OCI-LY1 (cell line): ENCODE results near the gene OVAAL.

Experiments used
- H2AFZ ChIP-seq: fragments of 200-600 bp; sonication (generic), shearing (Covaris generic); 2 replicates; pipeline ENCODE4 v1.6.0; 2014; ENCODE audit warnings: antibody characterized with exemption, mild to moderate bottlenecking, low read length
- H3F3A ChIP-seq: fragments of 200-600 bp; sonication (generic), shearing (Covaris generic); 2 replicates; pipeline ENCODE4 v1.6.0; 2014; ENCODE audit warnings: mild to moderate bottlenecking, antibody characterized with exemption, low read length, moderate library complexity; ENCODE audit not compliant: insufficient read depth
- H3K27ac ChIP-seq: fragments of 200-600 bp; sonication (generic); 2 replicates; pipeline ENCODE4 v1.5.1; 2014; ENCODE audit warnings: low read length, mixed run types, mild to moderate bottlenecking, low read depth; ENCODE audit not compliant: poor library complexity, severe bottlenecking
- H3K27me3 ChIP-seq: fragments of 200-600 bp; sonication (generic); 2 replicates; pipeline ENCODE4 v1.6.0; 2014; ENCODE audit warnings: antibody characterized with exemption, mild to moderate bottlenecking, low read length, moderate library complexity; ENCODE audit not compliant: insufficient read depth
- H3K36me3 ChIP-seq: fragments of 200-600 bp; sonication (generic); 2 replicates; pipeline ENCODE4 v1.6.1; 2014; ENCODE audit warnings: mild to moderate bottlenecking, antibody characterized with exemption, low read length, moderate library complexity, mixed read lengths; ENCODE audit not compliant: insufficient read depth
- H3K4me1 ChIP-seq: fragments of 200-600 bp; sonication (generic); 2 replicates; pipeline ENCODE4 v1.5.1; 2014; ENCODE audit warnings: mild to moderate bottlenecking, low read length, moderate library complexity; ENCODE audit not compliant: insufficient read depth, severe bottlenecking
- H3K4me2 ChIP-seq: fragments of 200-600 bp; sonication (generic), shearing (Covaris generic); 2 replicates; pipeline ENCODE4 v1.6.1; 2014; ENCODE audit warnings: low read length
- H3K4me3 ChIP-seq: fragments of 200-600 bp; sonication (generic); 2 replicates; pipeline ENCODE4 v1.5.1; 2014; ENCODE audit warnings: low read length, low read depth, mild to moderate bottlenecking, mixed read lengths; ENCODE audit not compliant: poor library complexity, severe bottlenecking
- H3K79me2 ChIP-seq: fragments of 200-600 bp; shearing (Covaris generic); 2 replicates; pipeline ENCODE4 v1.6.1; 2016; ENCODE audit warnings: mixed run types, low read length, mixed read lengths; ENCODE audit not compliant: insufficient read depth
- H3K9ac ChIP-seq: fragments of 200-600 bp; sonication (generic), shearing (Covaris generic); 2 replicates; pipeline ENCODE4 v1.6.1; 2014; ENCODE audit warnings: mild to moderate bottlenecking, low read length, mixed read lengths
- H3K9me2 ChIP-seq: fragments of 200-600 bp; sonication (generic), shearing (Covaris generic); 2 replicates; pipeline ENCODE4 v1.6.1; 2014; ENCODE audit warnings: low read depth, mild to moderate bottlenecking, low read length, mixed read lengths
- H3K9me3 ChIP-seq: fragments of 200-600 bp; shearing (Covaris generic); 2 replicates; pipeline ENCODE4 v1.6.1; 2014; ENCODE audit warnings: low read length, mixed read lengths
- H4K20me1 ChIP-seq: fragments of 200-600 bp; sonication (generic), shearing (Covaris generic); 2 replicates; pipeline ENCODE4 v1.6.0; 2016; ENCODE audit warnings: mild to moderate bottlenecking, low read length; ENCODE audit not compliant: insufficient read depth
- CTCF ChIP-seq: fragments of 200-600 bp; sonication (generic), shearing (Covaris generic); IDR thresholded peaks from 2 replicates; pipeline ENCODE4 v1.5.1; 2017; ENCODE audit warnings: mild to moderate bottlenecking, antibody characterized with exemption, low read length, moderate library complexity, mixed read lengths
- EZH2 ChIP-seq: fragments of 200-600 bp; sonication (generic), shearing (Covaris generic); IDR thresholded peaks from 2 replicates; pipeline ENCODE4 v1.8.0; 2017; ENCODE audit warnings: borderline replicate concordance, mixed run types, mild to moderate bottlenecking, antibody characterized with exemption, low read length, moderate library complexity, mixed read lengths

The OVAAL gene

GRCh38 chr1:180555411-180555810, 3.4 kb upstream of the OVAAL start:
- Histone ChIP-seq H2AFZ (no peak overlapping the region), H3K79me2 (no peaks in the 10 kb centered on the region), H3K4me2 (no peak overlapping the region), H3K4me3 (no peak overlapping the region), H3K4me1 (no peaks in the 10 kb centered on the region), H3K36me3 (no peaks in the 10 kb centered on the region), H3K27ac (no peak overlapping the region), H3F3A (no peaks in the 10 kb centered on the region), H3K9ac (no peak overlapping the region), H4K20me1 (no peaks in the 10 kb centered on the region), H3K27me3 (no peaks in the 10 kb centered on the region), H3K9me3 (no peaks in the 10 kb centered on the region), H3K9me2 (no peaks in the 10 kb centered on the region)
- TF ChIP-seq EZH2 (no peak), CTCF (no peak)

- H3F3A ChIP-seq: no peaks in the 10 kb centered on the region
- TF ChIP-seq CTCF: no peak
- no peak for TF ChIP-seq EZH2
- no peaks in the 10 kb centered on the region for H3K4me1 ChIP-seq
- no peak overlapping the region for H3K27ac ChIP-seq
- no peaks in the 10 kb centered on the region for H3K79me2 ChIP-seq
- H3K9ac ChIP-seq: no peak overlapping the region
- no peak overlapping the region for H2AFZ ChIP-seq
- no peak overlapping the region for H3K4me2 ChIP-seq
- no peaks in the 10 kb centered on the region for H3K9me2 ChIP-seq
- no peaks in the 10 kb centered on the region for H3K36me3 ChIP-seq
- H3K9me3 ChIP-seq: no peaks in the 10 kb centered on the region
- H3K4me3 ChIP-seq: no peak overlapping the region
- no peaks in the 10 kb centered on the region for H4K20me1 ChIP-seq
- H3K27me3 ChIP-seq: peaks cover 3% of the 10 kb centered on the region; the same call in 1 of the 2 replicates
These were observed 1.6 kb downstream of the OVAAL start for GRCh38 chr1:180560200-180560867.

- no peak overlapping the region for H3K9ac ChIP-seq
- TF ChIP-seq CTCF (no peak), EZH2 (no peak)
These were observed 2.3 kb downstream of the OVAAL start for GRCh38 chr1:180560868-180561600.

More at GRCh38 chr1:180560868-180561600, 2.3 kb downstream of the OVAAL start:
- no peaks in the 10 kb centered on the region for H3K79me2 ChIP-seq
- no peaks in the 10 kb centered on the region for H4K20me1 ChIP-seq
- no peak overlapping the region for H3K4me2 ChIP-seq
- H3F3A ChIP-seq: no peaks in the 10 kb centered on the region
- H3K9me2 ChIP-seq: no peaks in the 10 kb centered on the region
- no peaks in the 10 kb centered on the region for H3K36me3 ChIP-seq
- H3K27me3 ChIP-seq: peaks cover 3% of the 10 kb centered on the region; the same call in 1 of the 2 replicates
- no peak overlapping the region for H2AFZ ChIP-seq
- H3K4me3 ChIP-seq: no peak overlapping the region
- no peaks in the 10 kb centered on the region for H3K9me3 ChIP-seq
- no peaks in the 10 kb centered on the region for H3K4me1 ChIP-seq
- H3K27ac ChIP-seq: no peak overlapping the region
